Gastroesophageal sphincter (tissue), 4 donors: ENCODE results near the gene PARM1. TPM values are rescaled to one million over a fixed set of nuclear protein-coding genes. Genes with fewer than 3 reads are reported as not detected.
"Not testable (repeated sequence)": the region's sequence is repeated elsewhere in the genome, so short reads cannot be mapped to it uniquely, and the experiment has no call there.

Experiments used
- ATAC-seq: fragments of 150-250 bp; one replicate; pipeline ENCODE4 v1.9.1; 2016; ENCODE audit warnings: mild to moderate bottlenecking, moderate library complexity
- H3K27ac ChIP-seq, 4 donors: fragments of 200-600 bp; sonication (generic) in 3 of 4; 1 replicate in 3 of 4; 2 replicates in 1 of 4; pipeline ENCODE4 v1.5.1; 2016 to 2019
- H3K27me3 ChIP-seq: fragments of 200-600 bp; sonication (generic); one replicate; pipeline ENCODE4 v1.5.1; 2019
- H3K36me3 ChIP-seq, 2 donors: fragments of 200-600 bp; sonication (generic); one replicate each; pipeline ENCODE4 v1.5.1; 2019; ENCODE audit warnings: control low read depth in 1 of 2
- H3K4me1 ChIP-seq, 3 donors: fragments of 200-600 bp; sonication (generic); 1 replicate in 2 of 3; 2 replicates in 1 of 3; pipeline ENCODE4 v1.5.1; 2016 to 2019; ENCODE audit warnings: control low read depth in 2 of 3
- H3K4me3 ChIP-seq, 2 donors: fragments of 200-600 bp; sonication (generic); one replicate each; pipeline ENCODE4 v1.5.1; 2019; ENCODE audit warnings: mild to moderate bottlenecking in 1 of 2, moderate library complexity in 1 of 2
- H3K9me3 ChIP-seq, 3 donors: fragments of 200-600 bp; sonication (generic); one replicate each; pipeline ENCODE4 v1.5.1; 2017 to 2019; ENCODE audit warnings: control low read depth in 2 of 3
- CTCF ChIP-seq, 4 experiments: fragments of 200-600 bp in 2 of 4; fragments of 450-650 bp in 2 of 4; sonication (generic) in 1 of 4; IDR thresholded peaks; one replicate each; pipeline ENCODE4 v1.5.1; 2017 to 2019; ENCODE audit warnings: antibody characterized with exemption in 4 of 4, mild to moderate bottlenecking in 2 of 4, moderate library complexity in 2 of 4
- EP300 ChIP-seq: sonication (generic); formaldehyde crosslinking; IDR thresholded peaks from one replicate; pipeline ENCODE4 v1.6.1; 2017; ENCODE audit warnings: antibody characterized with exemption, mild to moderate bottlenecking
- POLR2A ChIP-seq, 2 donors: fragments of 450-650 bp; IDR thresholded peaks; one replicate each; pipeline ENCODE4 v1.6.1; 2017; ENCODE audit warnings: antibody characterized with exemption in 2 of 2, mild to moderate bottlenecking in 2 of 2, moderate library complexity in 1 of 2
- POLR2AphosphoS5 ChIP-seq: sonication (generic); formaldehyde crosslinking; IDR thresholded peaks from one replicate; pipeline ENCODE4 v1.6.1; 2017; ENCODE audit warnings: antibody characterized with exemption
- WGBS, 2 donors: methylation state at CpG; one replicate each; pipeline ENCODE4 v1.1.5; 2018; ENCODE audit warnings: low coverage in 1 of 2; 5-methylcytosine and 5-hydroxymethylcytosine counted together
- total RNA-seq, 4 donors: library from RNA; depleted of rRNA; stranded (reverse); fragments of >200 nt; gene quantifications; one replicate each; pipeline ENCODE4 v1.1.0, GENCODE V29; 2016

The PARM1 gene
- total RNA-seq, 4 donors from 2014 or later = 17.7 to 24.1 (median 21.4) TPM

- Histone ChIP-seq H3K36me3 (no peaks in the 10 kb centered on the region), H3K27me3 (no peaks in the 10 kb centered on the region), H3K4me3 (no peak overlapping the region), H3K9me3 (peaks cover 0 to 5% (median 0%) of the 10 kb centered on the region in 3 donors), H3K27ac (no peak overlapping the region), H3K4me1 (no peaks in the 10 kb centered on the region)
- WGBS, 2 donors = 63 to 73% methylated on average over 1 of the region's 1 CpG
- TF ChIP-seq EP300 (no peak), POLR2AphosphoS5 (no peak), POLR2A (IDR thresholded peaks at IDR 0.05) (no peak)
- no peak for ATAC-seq
These were observed 49.8 kb downstream of the PARM1 start for GRCh38 chr4:74982546-74983252.

GRCh38 chr4:74983253-74983635 lies 50.3 kb downstream of the PARM1 start:
- Histone ChIP-seq H3K4me3 (no peak overlapping the region), H3K4me1 (no peaks in the 10 kb centered on the region), H3K27me3 (no peaks in the 10 kb centered on the region), H3K9me3 (no peaks in the 10 kb centered on the region), H3K27ac (no peak overlapping the region), H3K36me3 (no peaks in the 10 kb centered on the region)
- TF ChIP-seq EP300 (no peak), POLR2A (IDR thresholded peaks at IDR 0.05) (no peak), CTCF (IDR thresholded peaks at IDR 0.05) (no peak), POLR2AphosphoS5 (no peak)
- no peak for ATAC-seq

- Histone ChIP-seq H3K4me3 (no peak overlapping the region), H3K4me1 (peaks cover 0 to 7% (median 0%) of the 10 kb centered on the region in 3 donors), H3K27ac (no peak overlapping the region), H3K36me3 (no peaks in the 10 kb centered on the region), H3K27me3 (no peaks in the 10 kb centered on the region), H3K9me3 (peaks cover 0 to 3% (median 0%) of the 10 kb centered on the region in 3 donors)
- ATAC-seq = no peak
- 48 to 57% methylated on average over 2 of the region's 2 CpGs for WGBS, 2 donors
- TF ChIP-seq POLR2A (IDR thresholded peaks at IDR 0.05) = no peak
- TF ChIP-seq EP300 = no peak
- TF ChIP-seq POLR2AphosphoS5 = no peak
- TF ChIP-seq CTCF (IDR thresholded peaks at IDR 0.05) = no peak
These were observed 57.5 kb downstream of the PARM1 start for GRCh38 chr4:74990276-74990875.

- H3K36me3 ChIP-seq = not testable (repeated sequence)
These were observed 61.5 kb downstream of the PARM1 start for GRCh38 chr4:74994436-74994835.

GRCh38 chr4:74996996-74997395 lies 64.1 kb downstream of the PARM1 start:
- Histone ChIP-seq H3K4me1 (no peaks in the 10 kb centered on the region), H3K27me3 (no peaks in the 10 kb centered on the region), H3K4me3 (no peak overlapping the region), H3K36me3 (no peaks in the 10 kb centered on the region), H3K9me3 (peaks cover 0 to 3% (median 0%) of the 10 kb centered on the region in 3 donors), H3K27ac (no peak overlapping the region)
- 17 to 20% methylated on average over 1 of the region's 1 CpG for WGBS, 2 donors
- TF ChIP-seq POLR2A (IDR thresholded peaks at IDR 0.05) = no peak
- TF ChIP-seq CTCF (IDR thresholded peaks at IDR 0.05) = no peak
- TF ChIP-seq POLR2AphosphoS5 = no peak
- no peak for TF ChIP-seq EP300
- no peak for ATAC-seq

More at GRCh38 chr4:74994436-74994835, 61.5 kb downstream of the PARM1 start:
- H3K4me1 ChIP-seq, ATAC-seq, H3K4me3 ChIP-seq, H3K27ac ChIP-seq, H3K9me3 ChIP-seq, H3K27me3 ChIP-seq: not testable (repeated sequence)
- 80 to 83% methylated on average over 1 to 2 of the region's 2 CpGs for WGBS, 2 donors
